Liver (tissue), 9 donors: Measurements from ENCODE around the gene WIPI1. TPM values are rescaled to one million over a fixed set of nuclear protein-coding genes. Genes with fewer than 3 reads are reported as not detected.
A peak's percentile ranks its signal among the peaks of the same experiment; 100 is the strongest.
"Not testable (repeated sequence)": the region's sequence is repeated elsewhere in the genome, so short reads cannot be mapped to it uniquely, and the experiment has no call there.

Experiments
- DNase-seq: peaks from one replicate; pipeline ENCODE4 v3.0.0-alpha.2; 2017; ENCODE audit warnings: low spot score
- H3K27ac ChIP-seq, 2 donors: one replicate each; pipeline ENCODE4 v1.7.0; 2013; ENCODE audit warnings: inconsistent platforms in 2 of 2, low read length in 2 of 2, control low read depth in 1 of 2, low read depth in 1 of 2, mild to moderate bottlenecking in 1 of 2
- H3K27me3 ChIP-seq, 4 donors: one replicate each; pipeline versions ENCODE4 v1.6.1 to v1.7.0; 2013; ENCODE audit warnings: low read length in 3 of 4, inconsistent platforms in 1 of 4, mild to moderate bottlenecking in 1 of 4, moderate library complexity in 1 of 4; ENCODE audit not compliant: control insufficient read depth in 4 of 4, insufficient read depth in 4 of 4
- H3K36me3 ChIP-seq, 4 donors: one replicate each; pipeline versions ENCODE4 v1.6.1 to v1.7.0; 2013; ENCODE audit warnings: low read length in 3 of 4, mild to moderate bottlenecking in 3 of 4, low read depth in 1 of 4, moderate library complexity in 1 of 4; ENCODE audit not compliant: control insufficient read depth in 4 of 4, insufficient read depth in 3 of 4
- H3K4me1 ChIP-seq, 4 donors: one replicate each; pipeline versions ENCODE4 v1.6.1 to v1.7.0; 2013; ENCODE audit warnings: low read length in 3 of 4, mild to moderate bottlenecking in 3 of 4, moderate library complexity in 1 of 4; ENCODE audit not compliant: control insufficient read depth in 4 of 4, insufficient read depth in 4 of 4
- H3K4me3 ChIP-seq, 3 donors: one replicate each; pipeline versions ENCODE4 v1.6.1 to v1.7.0; 2013; ENCODE audit warnings: low read length in 3 of 3, control low read depth in 1 of 3, low read depth in 1 of 3, mild to moderate bottlenecking in 1 of 3
- H3K9ac ChIP-seq, 2 donors: one replicate each; pipeline ENCODE4 v1.7.0; 2013; ENCODE audit warnings: low read length in 2 of 2, mild to moderate bottlenecking in 2 of 2, moderate library complexity in 2 of 2, control low read depth in 1 of 2, low read depth in 1 of 2
- H3K9me3 ChIP-seq, 4 donors: one replicate each; pipeline versions ENCODE4 v1.6.1 to v1.7.0; 2013; ENCODE audit warnings: low read length in 3 of 4; ENCODE audit not compliant: control insufficient read depth in 4 of 4
- ATF3 ChIP-seq: IDR thresholded peaks from 2 replicates; pipeline ENCODE4 v1.6.1; 2016; ENCODE audit warnings: antibody characterized with exemption
- CTCF ChIP-seq: fragments of 150-350 bp; IDR thresholded peaks from 2 replicates; pipeline ENCODE4 v1.5.1; 2017; ENCODE audit warnings: improper control_type of control experiment, low read depth, low read length; ENCODE audit not compliant: missing input control
- EGR1 ChIP-seq, 2 donors: IDR thresholded peaks; 2 replicates each; pipeline ENCODE4 v1.6.1; 2016 to 2018; ENCODE audit warnings: antibody characterized with exemption in 2 of 2, low read depth in 2 of 2
- FOXA1 ChIP-seq: IDR thresholded peaks from 2 replicates; pipeline ENCODE4 v1.6.1; 2016; ENCODE audit warnings: antibody characterized with exemption
- FOXA2 ChIP-seq: IDR thresholded peaks from 2 replicates; pipeline ENCODE4 v1.6.1; 2016; ENCODE audit warnings: antibody characterized with exemption
- GABPA ChIP-seq, 2 donors: IDR thresholded peaks in 1 of 2; conservative IDR thresholded peaks in 1 of 2; 2 replicates each; pipeline ENCODE4 v1.6.1; 2016; ENCODE audit warnings: antibody characterized with exemption in 2 of 2, mild to moderate bottlenecking in 1 of 2, moderate library complexity in 1 of 2
- HNF4A ChIP-seq, 2 donors: conservative IDR thresholded peaks; 2 replicates each; pipeline ENCODE4 v1.6.1; 2016; ENCODE audit warnings: antibody characterized with exemption in 2 of 2, mild to moderate bottlenecking in 2 of 2
- HNF4G ChIP-seq: IDR thresholded peaks from 2 replicates; pipeline ENCODE4 v1.6.1; 2016; ENCODE audit warnings: antibody characterized with exemption
- JUND ChIP-seq, 2 donors: IDR thresholded peaks; 2 replicates each; pipeline ENCODE4 v1.6.1; 2016; ENCODE audit warnings: antibody characterized with exemption in 2 of 2
- MAX ChIP-seq: IDR thresholded peaks from 2 replicates; pipeline ENCODE4 v1.6.1; 2016; ENCODE audit warnings: antibody characterized with exemption
- NR2F2 ChIP-seq: IDR thresholded peaks from 2 replicates; pipeline ENCODE4 v1.6.1; 2016; ENCODE audit warnings: antibody characterized with exemption
- RAD21 ChIP-seq, 2 donors: IDR thresholded peaks; 2 replicates each; pipeline ENCODE4 v1.6.1; 2016; ENCODE audit warnings: antibody characterized with exemption in 2 of 2, mild to moderate bottlenecking in 2 of 2
- REST ChIP-seq: IDR thresholded peaks from 2 replicates; pipeline ENCODE4 v1.6.1; 2016; ENCODE audit warnings: antibody characterized with exemption, mild to moderate bottlenecking
- RXRA ChIP-seq, 2 donors: IDR thresholded peaks; 2 replicates each; pipeline ENCODE4 v1.6.1; 2017 to 2018; ENCODE audit warnings: antibody characterized with exemption in 2 of 2, mild to moderate bottlenecking in 1 of 2
- SP1 ChIP-seq: IDR thresholded peaks from 2 replicates; pipeline ENCODE4 v1.6.1; 2018; ENCODE audit warnings: antibody characterized with exemption, mild to moderate bottlenecking
- TAF1 ChIP-seq: conservative IDR thresholded peaks from 2 replicates; pipeline ENCODE4 v1.6.1; 2016; ENCODE audit warnings: antibody characterized with exemption, mild to moderate bottlenecking
- YY1 ChIP-seq: IDR thresholded peaks from 2 replicates; pipeline ENCODE4 v1.6.1; 2016; ENCODE audit warnings: antibody characterized with exemption, mild to moderate bottlenecking
- ZBTB33 ChIP-seq: IDR thresholded peaks from 2 replicates; pipeline ENCODE4 v1.6.1; 2016; ENCODE audit warnings: antibody characterized with exemption
- WGBS: extraction: QIAGEN DNeasy Blood & Tissue Kit; methylation state at CpG from one replicate; pipeline ENCODE4 v1.1.7; 2013; 5-methylcytosine and 5-hydroxymethylcytosine counted together
- polyA plus RNA-seq, 2 donors: library from polyadenylated mRNA; stranded (reverse) in 1 of 2; unstranded in 1 of 2; fragments of 200-250 nt in 1 of 2; fragments of >200 nt in 1 of 2; fragmentation: Nextera tagmentation in 1 of 2; extraction: Ambion mirVana in 1 of 2; gene quantifications; one replicate each; pipeline versions ENCODE4 v1.2.1 to v1.2.3, GENCODE V29; 2013 to 2015
- total RNA-seq, 2 donors: library from RNA; depleted of rRNA; stranded (reverse); fragments of >200 nt; gene quantifications; one replicate each; pipeline ENCODE4 v1.2.3, GENCODE V29; 2014
- donor health status: healthy.
- donor health status: healthy.
- donor health status: healthy.
- donor health status: healthy.
- donor health status: healthy.

WIPI1 gene
- total and polyA plus RNA-seq, 4 donors: 21.1 to 48.6 (median 29.8) TPM

- H3K4me1 ChIP-seq: peaks cover 7 to 29% (median 22%) of the 10 kb centered on the region in 4 donors
- no peaks in the 10 kb centered on the region for H3K27me3 ChIP-seq
- TF ChIP-seq JUND (IDR thresholded peaks at IDR 0.05): peak in 1 of 2 donors; percentile 9
- no peak for TF ChIP-seq NR2F2
- TF ChIP-seq TAF1: no peak
- no peak for TF ChIP-seq MAX
- TF ChIP-seq EGR1 (IDR thresholded peaks at IDR 0.05; ENCODE audit: low read depth in 2 of 2): no peak
- TF ChIP-seq FOXA2: no peak
- TF ChIP-seq YY1: no peak
- TF ChIP-seq CTCF: no peak
- TF ChIP-seq FOXA1: no peak
- TF ChIP-seq SP1: no peak
- TF ChIP-seq REST: peak; percentile 5
- TF ChIP-seq RXRA (IDR thresholded peaks at IDR 0.05): peak in 1 of 2 donors; percentile 44
- peak in 1 of 2 donors; percentile 39 for TF ChIP-seq HNF4A (conservative IDR thresholded peaks at IDR 0.05)
- TF ChIP-seq RAD21 (IDR thresholded peaks at IDR 0.05): no peak
- TF ChIP-seq ATF3: no peak
- no peak for TF ChIP-seq HNF4G
- no peak for TF ChIP-seq ZBTB33
- TF ChIP-seq GABPA (IDR thresholded peaks at IDR 0.05 in 1 of 2, conservative IDR thresholded peaks at IDR 0.05 in 1 of 2): no peak
- peak overlapping the region; percentile 24 to 39 for H3K9ac ChIP-seq
- no peak for DNase-seq
- no peaks in the 10 kb centered on the region for H3K9me3 ChIP-seq
- no peaks in the 10 kb centered on the region for H3K36me3 ChIP-seq
- peak overlapping the region; percentile 92 for H3K27ac ChIP-seq
- 24% methylated on average over 8 of the region's 8 CpGs for WGBS
- H3K4me3 ChIP-seq: peak overlapping the region; percentile 30 to 50 (median 32)
Observed at GRCh38 chr17:68377771-68378267, 79.5 kb downstream of the WIPI1 start.

- over 99% methylated on average over 2 of the region's 2 CpGs for WGBS
- H3K9me3 ChIP-seq, H3K9ac ChIP-seq, H3K36me3 ChIP-seq, H3K27ac ChIP-seq, H3K27me3 ChIP-seq, H3K4me3 ChIP-seq, DNase-seq: not testable (repeated sequence)
- H3K4me1 ChIP-seq: peaks cover 7 to 27% (median 22%) of the 10 kb centered on the region in 4 donors
Observed at GRCh38 chr17:68376178-68376577, 81.1 kb downstream of the WIPI1 start.
